HepG2 (cell line): Measurements from ENCODE around the gene P3H4. TPM values are rescaled to one million over a fixed set of nuclear protein-coding genes. Genes with fewer than 3 reads are reported as not detected.

ENCODE experiments used
- ATAD3A ChIP-seq: sonication (generic); formaldehyde crosslinking; IDR thresholded peaks from 2 replicates; pipeline ENCODE4 v1.4.0; 2020; ENCODE audit warnings: missing genetic modification reagents
- IRX3 ChIP-seq: sonication (generic); formaldehyde crosslinking; IDR thresholded peaks from 2 replicates; pipeline ENCODE4 v1.8.1; 2023; ENCODE audit warnings: mild to moderate bottlenecking, low read depth, missing genetic modification reagents, borderline replicate concordance
- PAF1 ChIP-seq: IDR thresholded peaks from 2 replicates; pipeline ENCODE4 v1.6.1; 2016; ENCODE audit warnings: missing genetic modification reagents, missing compliant biosample characterization
- ZBTB8A ChIP-seq: sonication (generic); formaldehyde crosslinking; IDR thresholded peaks from 2 replicates; pipeline ENCODE4 v1.4.0; 2020; ENCODE audit warnings: mild to moderate bottlenecking, low read depth, missing genetic modification reagents, borderline replicate concordance
- ZFY ChIP-seq: sonication (generic); formaldehyde crosslinking; IDR thresholded peaks from 2 replicates; pipeline ENCODE4 v1.4.0; 2020; ENCODE audit warnings: missing genetic modification reagents
- ZNF17 ChIP-seq: sonication (generic); formaldehyde crosslinking; IDR thresholded peaks from 2 replicates; pipeline ENCODE4 v1.5.0; 2020; ENCODE audit warnings: mild to moderate bottlenecking, missing genetic modification reagents
- ZNF549 ChIP-seq: sonication (generic); formaldehyde crosslinking; IDR thresholded peaks from 2 replicates; pipeline ENCODE4 v1.5.0; 2020; ENCODE audit warnings: missing genetic modification reagents
- ZNF678 ChIP-seq: sonication (generic); formaldehyde crosslinking; IDR thresholded peaks from 2 replicates; pipeline ENCODE4 v1.4.0; 2020; ENCODE audit warnings: mild to moderate bottlenecking, missing genetic modification reagents
- ZNF749 ChIP-seq: sonication (generic); formaldehyde crosslinking; IDR thresholded peaks from 2 replicates; pipeline ENCODE4 v1.8.0; 2022; ENCODE audit warnings: mild to moderate bottlenecking, missing genetic modification reagents, moderate library complexity, borderline replicate concordance
- ZNF772 ChIP-seq: sonication (generic); formaldehyde crosslinking; IDR thresholded peaks from 2 replicates; pipeline ENCODE4 v1.5.0; 2020; ENCODE audit warnings: mild to moderate bottlenecking, missing genetic modification reagents
- ZNF775 ChIP-seq: sonication (generic); formaldehyde crosslinking; IDR thresholded peaks from 2 replicates; pipeline ENCODE4 v1.4.0; 2020; ENCODE audit warnings: missing genetic modification reagents, mild to moderate bottlenecking, moderate library complexity, borderline replicate concordance
- polyA plus RNA-seq, 8 experiments: library from polyadenylated mRNA; depleted of rRNA in 3 of 8; stranded (reverse) in 7 of 8; unstranded in 1 of 8; fragments of >200 nt; fragmentation: Illumina TruSeq in 4 of 8; extraction: Trizol in 4 of 8; gene quantifications; 2 replicates each; pipeline versions ENCODE4 v1.2.1 to v1.2.3, GENCODE V29; 2011 to 2016; ENCODE audit warnings: low read depth in 4 of 8, missing spikeins in 1 of 8, mixed read lengths in 1 of 8; ENCODE audit not compliant: insufficient read depth in 1 of 8
- total RNA-seq, 5 experiments: library from RNA; depleted of rRNA; stranded (reverse); fragments of >200 nt; fragmentation: Illumina TruSeq; extraction: Trizol; gene quantifications; 2 replicates each; pipeline ENCODE4 v1.2.3, GENCODE V29; 2016; ENCODE audit warnings: low read depth in 1 of 5
- TF ChIP-seq, protein P1 (sequence below), 2 experiments: fragments of 450-650 bp in 1 of 2; sonication (generic) in 1 of 2; formaldehyde crosslinking in 1 of 2; IDR thresholded peaks; 2 replicates each; pipeline versions ENCODE4 v1.6.1 to v1.8.0; 2016 to 2022; ENCODE audit warnings: antibody characterized with exemption in 1 of 2, mild to moderate bottlenecking in 1 of 2, missing genetic modification reagents in 1 of 2
- TF ChIP-seq, protein P2 (sequence below): sonication (generic); formaldehyde crosslinking; IDR thresholded peaks from 2 replicates; pipeline ENCODE4 v1.5.1; 2020; ENCODE audit warnings: missing genetic modification reagents, mild to moderate bottlenecking, borderline replicate concordance

Gene P3H4
- total and polyA plus RNA-seq, 2 of the 13 experiments (the other 11 are each of a cell fraction or from before 2014, with no cell fraction given) = 37.1 to 50.6 TPM

DNA sequence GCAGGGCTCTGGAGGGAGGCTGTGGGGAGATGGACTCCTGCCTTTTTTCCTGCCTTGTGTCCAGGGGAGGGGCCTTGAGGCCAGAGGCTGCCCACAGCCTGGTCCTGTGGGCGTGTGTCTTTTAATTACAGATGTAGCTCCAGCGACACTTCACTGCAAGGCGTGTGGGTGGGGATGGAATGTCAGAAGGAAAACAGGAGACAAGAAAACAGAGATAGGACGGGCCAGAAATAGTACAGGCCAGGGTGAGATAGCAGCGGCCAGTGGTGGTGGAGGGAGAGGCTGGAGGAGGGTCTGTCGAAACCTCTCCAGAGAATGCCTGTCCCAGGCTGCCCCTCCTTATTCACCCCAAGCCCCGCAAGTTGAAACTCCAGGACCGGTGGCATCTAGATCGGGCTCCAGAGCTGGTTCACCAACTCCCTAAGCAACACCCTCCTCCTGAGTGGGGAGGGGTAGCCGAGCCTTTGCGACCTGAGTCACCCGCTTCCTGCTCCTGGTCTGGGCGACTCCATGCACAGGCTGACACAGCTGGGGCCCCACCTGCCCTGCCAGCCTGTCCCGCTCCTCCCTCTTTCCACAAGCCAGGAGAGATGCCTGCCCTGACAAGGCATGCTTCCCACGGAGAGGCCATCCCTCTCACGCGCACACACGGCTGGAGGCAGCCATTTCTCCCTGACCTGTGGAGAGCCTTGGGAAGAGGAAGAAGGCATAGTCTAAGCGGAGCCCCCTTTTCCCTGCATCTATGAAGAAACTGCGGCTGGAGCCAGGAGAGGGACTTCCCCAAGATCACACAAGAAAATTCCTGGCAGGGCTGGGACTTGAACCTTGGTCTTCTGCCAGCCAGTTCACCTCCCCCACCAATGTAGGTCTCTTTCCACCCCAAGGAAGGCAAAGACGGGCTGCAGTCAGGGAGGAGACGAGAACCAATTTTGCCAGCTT is 18.6 kb downstream of the P3H4 start (continued):
- TF ChIP-seq, protein P1, sequence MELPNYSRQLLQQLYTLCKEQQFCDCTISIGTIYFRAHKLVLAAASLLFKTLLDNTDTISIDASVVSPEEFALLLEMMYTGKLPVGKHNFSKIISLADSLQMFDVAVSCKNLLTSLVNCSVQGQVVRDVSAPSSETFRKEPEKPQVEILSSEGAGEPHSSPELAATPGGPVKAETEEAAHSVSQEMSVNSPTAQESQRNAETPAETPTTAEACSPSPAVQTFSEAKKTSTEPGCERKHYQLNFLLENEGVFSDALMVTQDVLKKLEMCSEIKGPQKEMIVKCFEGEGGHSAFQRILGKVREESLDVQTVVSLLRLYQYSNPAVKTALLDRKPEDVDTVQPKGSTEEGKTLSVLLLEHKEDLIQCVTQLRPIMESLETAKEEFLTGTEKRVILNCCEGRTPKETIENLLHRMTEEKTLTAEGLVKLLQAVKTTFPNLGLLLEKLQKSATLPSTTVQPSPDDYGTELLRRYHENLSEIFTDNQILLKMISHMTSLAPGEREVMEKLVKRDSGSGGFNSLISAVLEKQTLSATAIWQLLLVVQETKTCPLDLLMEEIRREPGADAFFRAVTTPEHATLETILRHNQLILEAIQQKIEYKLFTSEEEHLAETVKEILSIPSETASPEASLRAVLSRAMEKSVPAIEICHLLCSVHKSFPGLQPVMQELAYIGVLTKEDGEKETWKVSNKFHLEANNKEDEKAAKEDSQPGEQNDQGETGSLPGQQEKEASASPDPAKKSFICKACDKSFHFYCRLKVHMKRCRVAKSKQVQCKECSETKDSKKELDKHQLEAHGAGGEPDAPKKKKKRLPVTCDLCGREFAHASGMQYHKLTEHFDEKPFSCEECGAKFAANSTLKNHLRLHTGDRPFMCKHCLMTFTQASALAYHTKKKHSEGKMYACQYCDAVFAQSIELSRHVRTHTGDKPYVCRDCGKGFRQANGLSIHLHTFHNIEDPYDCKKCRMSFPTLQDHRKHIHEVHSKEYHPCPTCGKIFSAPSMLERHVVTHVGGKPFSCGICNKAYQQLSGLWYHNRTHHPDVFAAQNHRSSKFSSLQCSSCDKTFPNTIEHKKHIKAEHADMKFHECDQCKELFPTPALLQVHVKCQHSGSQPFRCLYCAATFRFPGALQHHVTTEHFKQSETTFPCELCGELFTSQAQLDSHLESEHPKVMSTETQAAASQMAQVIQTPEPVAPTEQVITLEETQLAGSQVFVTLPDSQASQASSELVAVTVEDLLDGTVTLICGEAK (IDR thresholded peaks at IDR 0.05) = no peak
- TF ChIP-seq, protein P1 (CRISPR knock-in tag; IDR thresholded peaks at IDR 0.05) = no peak
- no peak for TF ChIP-seq ZNF749 (CRISPR knock-in tag)
- TF ChIP-seq ZNF772 = no peak; the same call in 1 of the 2 replicates
- no peak for TF ChIP-seq PAF1
- TF ChIP-seq IRX3 (CRISPR knock-in tag) = no peak
- TF ChIP-seq ZNF678 (CRISPR knock-in tag) = no peak
- no peak for TF ChIP-seq ZNF549
- peak; percentile 66; the same call in 1 of the 2 replicates for TF ChIP-seq ZFY (CRISPR knock-in tag)
- TF ChIP-seq ZBTB8A (CRISPR knock-in tag) = no peak
- no peak for TF ChIP-seq ZNF775
- TF ChIP-seq ZNF17 (CRISPR knock-in tag) = no peak
- TF ChIP-seq, protein P2, sequence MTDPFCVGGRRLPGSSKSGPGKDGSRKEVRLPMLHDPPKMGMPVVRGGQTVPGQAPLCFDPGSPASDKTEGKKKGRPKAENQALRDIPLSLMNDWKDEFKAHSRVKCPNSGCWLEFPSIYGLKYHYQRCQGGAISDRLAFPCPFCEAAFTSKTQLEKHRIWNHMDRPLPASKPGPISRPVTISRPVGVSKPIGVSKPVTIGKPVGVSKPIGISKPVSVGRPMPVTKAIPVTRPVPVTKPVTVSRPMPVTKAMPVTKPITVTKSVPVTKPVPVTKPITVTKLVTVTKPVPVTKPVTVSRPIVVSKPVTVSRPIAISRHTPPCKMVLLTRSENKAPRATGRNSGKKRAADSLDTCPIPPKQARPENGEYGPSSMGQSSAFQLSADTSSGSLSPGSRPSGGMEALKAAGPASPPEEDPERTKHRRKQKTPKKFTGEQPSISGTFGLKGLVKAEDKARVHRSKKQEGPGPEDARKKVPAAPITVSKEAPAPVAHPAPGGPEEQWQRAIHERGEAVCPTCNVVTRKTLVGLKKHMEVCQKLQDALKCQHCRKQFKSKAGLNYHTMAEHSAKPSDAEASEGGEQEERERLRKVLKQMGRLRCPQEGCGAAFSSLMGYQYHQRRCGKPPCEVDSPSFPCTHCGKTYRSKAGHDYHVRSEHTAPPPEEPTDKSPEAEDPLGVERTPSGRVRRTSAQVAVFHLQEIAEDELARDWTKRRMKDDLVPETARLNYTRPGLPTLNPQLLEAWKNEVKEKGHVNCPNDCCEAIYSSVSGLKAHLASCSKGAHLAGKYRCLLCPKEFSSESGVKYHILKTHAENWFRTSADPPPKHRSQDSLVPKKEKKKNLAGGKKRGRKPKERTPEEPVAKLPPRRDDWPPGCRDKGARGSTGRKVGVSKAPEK (CRISPR knock-in tag) = peak; percentile 54; the same call in 1 of the 2 replicates
- TF ChIP-seq ATAD3A (CRISPR knock-in tag) = no peak; the same call in 1 of the 2 replicates
